Trophoblast cell (in vitro differentiated cells and primary cell): Measurements from ENCODE around the gene ATP6V1B1.
"Not testable (repeated sequence)": the region's sequence is repeated elsewhere in the genome, so short reads cannot be mapped to it uniquely, and the experiment has no call there.

Source experiments
- DNase-seq, 2 donors: peaks; one replicate each; pipeline ENCODE4 v3.0.0-alpha.2; 2016
- H2AFZ ChIP-seq: 2 replicates; pipeline ENCODE4 v1.6.1; 2013; ENCODE audit warnings: low read length, moderate library complexity, mild to moderate bottlenecking; ENCODE audit not compliant: insufficient read depth, poor library complexity
- H2AK5ac ChIP-seq: 2 replicates; pipeline ENCODE4 v1.6.1; 2013; ENCODE audit warnings: mild to moderate bottlenecking, low read length
- H2BK120ac ChIP-seq: 2 replicates; pipeline ENCODE4 v1.6.1; 2013; ENCODE audit warnings: low read length, mild to moderate bottlenecking, moderate library complexity; ENCODE audit not compliant: insufficient read depth, poor library complexity
- H2BK12ac ChIP-seq: 2 replicates; pipeline ENCODE4 v1.6.1; 2013; ENCODE audit warnings: mild to moderate bottlenecking, low read length, moderate library complexity
- H2BK5ac ChIP-seq: 2 replicates; pipeline ENCODE4 v1.6.1; 2013; ENCODE audit warnings: low read length, low read depth, moderate library complexity, mild to moderate bottlenecking; ENCODE audit not compliant: poor library complexity
- H3K14ac ChIP-seq: 2 replicates; pipeline ENCODE4 v1.6.1; 2013; ENCODE audit warnings: mild to moderate bottlenecking, low read length
- H3K18ac ChIP-seq: 2 replicates; pipeline ENCODE4 v1.6.1; 2013; ENCODE audit warnings: mild to moderate bottlenecking, low read length
- H3K23ac ChIP-seq: 2 replicates; pipeline ENCODE4 v1.6.1; 2013; ENCODE audit warnings: low read length
- H3K27ac ChIP-seq: 2 replicates; pipeline ENCODE4 v1.5.1; 2013; ENCODE audit warnings: low read depth, mild to moderate bottlenecking, inconsistent platforms, low read length, moderate library complexity
- H3K27me3 ChIP-seq: 2 replicates; pipeline ENCODE4 v1.6.1; 2013; ENCODE audit warnings: inconsistent platforms, mild to moderate bottlenecking, low read length, moderate library complexity; ENCODE audit not compliant: insufficient read depth
- H3K36me3 ChIP-seq, 2 experiments: 1 replicate in 1 of 2; 2 replicates in 1 of 2; pipeline ENCODE4 v1.6.1; 2013; ENCODE audit warnings: low read length in 2 of 2, mild to moderate bottlenecking in 2 of 2, moderate library complexity in 1 of 2; ENCODE audit not compliant: insufficient read depth in 2 of 2, control insufficient read depth in 1 of 2
- H3K4ac ChIP-seq: 2 replicates; pipeline ENCODE4 v1.6.1; 2013; ENCODE audit warnings: low read depth, mild to moderate bottlenecking, low read length, moderate library complexity
- H3K4me1 ChIP-seq, 2 experiments: 1 replicate in 1 of 2; 2 replicates in 1 of 2; pipeline ENCODE4 v1.6.1; 2013; ENCODE audit warnings: low read length in 2 of 2, mild to moderate bottlenecking in 2 of 2, moderate library complexity in 1 of 2; ENCODE audit not compliant: insufficient read depth in 2 of 2, control insufficient read depth in 1 of 2
- H3K4me2 ChIP-seq: 2 replicates; pipeline ENCODE4 v1.6.1; 2013; ENCODE audit warnings: inconsistent platforms, mild to moderate bottlenecking, low read length, moderate library complexity
- H3K4me3 ChIP-seq: 2 replicates; pipeline ENCODE4 v1.5.1; 2013; ENCODE audit warnings: mild to moderate bottlenecking, low read depth, low read length, inconsistent platforms
- H3K79me1 ChIP-seq: one replicate; pipeline ENCODE4 v1.6.1; 2013; ENCODE audit warnings: low read length
- H3K79me2 ChIP-seq: 2 replicates; pipeline ENCODE4 v1.6.1; 2013; ENCODE audit warnings: low read length, mild to moderate bottlenecking; ENCODE audit not compliant: control insufficient read depth, insufficient read depth, poor library complexity
- H3K9ac ChIP-seq: 2 replicates; pipeline ENCODE4 v1.6.1; 2013; ENCODE audit warnings: mild to moderate bottlenecking, low read length
- H3K9me3 ChIP-seq: 2 replicates; pipeline ENCODE4 v1.6.1; 2013; ENCODE audit warnings: low read depth, mild to moderate bottlenecking, control low read depth, inconsistent platforms, low read length; ENCODE audit not compliant: insufficient read depth
- H4K12ac ChIP-seq: 2 replicates; pipeline ENCODE4 v1.6.1; 2013; ENCODE audit warnings: low read depth, mild to moderate bottlenecking, low read length, moderate library complexity
- H4K8ac ChIP-seq: 2 replicates; pipeline ENCODE4 v1.6.1; 2013; ENCODE audit warnings: low read depth, mild to moderate bottlenecking, low read length, moderate library complexity
- H4K91ac ChIP-seq: one replicate; pipeline ENCODE4 v1.6.1; 2013; ENCODE audit warnings: low read depth, mild to moderate bottlenecking, low read length, moderate library complexity
- WGBS: extraction: QIAGEN DNeasy Blood & Tissue Kit; methylation state at CpG from one replicate; pipeline ENCODE4 v1.1.7; 2013; ENCODE audit warnings: missing lambda C conversion rate; ENCODE audit not compliant: insufficient read length, insufficient coverage; ENCODE audit errors: extremely low coverage; 5-methylcytosine and 5-hydroxymethylcytosine counted together

ATP6V1B1 gene

DNA sequence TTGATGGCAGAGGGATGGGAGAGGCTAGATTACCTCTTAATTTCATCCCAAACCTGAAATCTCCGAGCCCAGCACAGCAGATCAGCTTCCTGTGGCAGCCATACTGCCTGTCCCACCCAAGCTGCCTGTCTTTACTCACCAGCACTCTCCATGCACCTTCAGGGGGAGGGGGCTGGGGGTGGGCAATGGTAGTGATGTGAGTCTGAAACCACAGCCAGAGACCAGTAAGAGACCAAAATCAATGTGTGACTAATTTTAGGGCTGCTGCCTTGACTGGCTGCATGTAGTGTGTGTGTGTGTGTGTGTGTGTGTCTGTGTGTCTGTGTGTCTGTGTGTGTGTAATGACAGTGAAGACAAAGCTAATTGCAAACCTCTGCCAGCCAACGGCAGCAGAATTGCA lies 70.6 kb downstream of the ATP6V1B1 start:
- no peak for DNase-seq
- no peak overlapping the region for H4K91ac ChIP-seq
- WGBS, result no CpG with 5 or more reads among the region's 2 CpGs
- H3K36me3 ChIP-seq, result no peaks in the 10 kb centered on the region
- H3K79me1 ChIP-seq, result no peaks in the 10 kb centered on the region
- no peak overlapping the region for H2BK12ac ChIP-seq
- H3K18ac ChIP-seq, result no peak overlapping the region
- H3K27ac ChIP-seq, result no peak overlapping the region
- H3K4me2 ChIP-seq, result no peak overlapping the region
- no peak overlapping the region for H3K9ac ChIP-seq
- H3K4ac ChIP-seq, result no peak overlapping the region
- peaks cover 3% of the 10 kb centered on the region for H3K9me3 ChIP-seq
- H4K12ac ChIP-seq, result no peak overlapping the region
- H2BK5ac ChIP-seq, result no peak overlapping the region
- no peak overlapping the region for H3K23ac ChIP-seq
- peaks cover 6% of the 10 kb centered on the region in 2 experiments for H3K4me1 ChIP-seq
- no peak overlapping the region for H2AK5ac ChIP-seq
- no peak overlapping the region for H2AFZ ChIP-seq
- H4K8ac ChIP-seq, result no peak overlapping the region
- H3K4me3 ChIP-seq, result no peak overlapping the region
- no peaks in the 10 kb centered on the region for H3K79me2 ChIP-seq
- H3K27me3 ChIP-seq, result no peaks in the 10 kb centered on the region
- no peak overlapping the region for H3K14ac ChIP-seq
- no peak overlapping the region for H2BK120ac ChIP-seq

DNA sequence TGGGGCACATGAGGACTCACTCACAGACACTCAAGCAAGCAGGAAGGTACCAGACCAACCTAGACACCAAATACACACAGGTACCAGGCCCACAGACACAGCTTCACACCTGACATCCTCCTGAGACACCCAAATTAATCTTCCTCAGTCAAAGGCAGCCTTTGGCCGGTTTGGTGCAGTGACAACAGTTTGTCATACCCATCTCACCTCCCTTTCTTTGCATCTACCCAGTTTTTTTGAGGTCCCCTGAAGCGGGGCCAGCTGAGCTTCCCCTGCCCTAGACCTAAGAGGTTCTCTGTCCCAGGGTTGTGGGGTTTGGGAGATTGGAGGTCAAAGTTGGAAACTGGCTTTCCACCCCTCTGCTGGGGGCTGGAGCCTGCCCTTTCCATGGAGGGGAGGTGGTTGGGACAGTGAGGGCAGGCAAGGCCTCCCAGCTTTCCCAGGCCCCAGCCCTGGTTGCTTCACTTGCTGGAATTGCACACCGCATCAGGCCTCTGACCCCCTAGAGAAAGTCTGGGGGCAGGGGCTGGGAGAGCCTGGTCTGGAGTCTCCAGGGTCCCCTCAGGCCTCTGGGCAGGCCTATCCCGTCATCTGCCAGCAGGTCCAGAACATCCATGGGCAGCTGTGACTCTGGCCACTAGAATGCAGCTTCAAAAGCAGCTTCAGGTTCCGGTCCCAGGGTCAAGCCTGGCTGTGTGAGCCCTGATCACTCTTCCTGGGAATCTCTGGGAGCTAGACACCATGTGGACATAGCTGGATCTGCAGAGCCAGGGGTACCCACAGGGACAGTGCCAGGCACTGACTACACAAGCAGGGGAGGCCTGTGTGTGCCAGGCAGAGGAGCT lies 71.5 kb downstream of the ATP6V1B1 start:
- WGBS, result no CpG with 5 or more reads among the region's 5 CpGs
- Histone ChIP-seq H2BK5ac (no peak overlapping the region), H2BK120ac (no peak overlapping the region), H3K4ac (no peak overlapping the region), H3K14ac (no peak overlapping the region), H2BK12ac (no peak overlapping the region), H2AK5ac (no peak overlapping the region), H3K27me3 (no peaks in the 10 kb centered on the region), H4K91ac (no peak overlapping the region), H3K27ac (no peak overlapping the region), H3K4me1 (peaks cover 1 to 3% of the 10 kb centered on the region in 2 experiments), H3K4me3 (no peak overlapping the region), H3K18ac (no peak overlapping the region), H3K23ac (no peak overlapping the region), H2AFZ (no peak overlapping the region), H3K79me1 (no peaks in the 10 kb centered on the region), H4K8ac (no peak overlapping the region), H3K79me2 (no peaks in the 10 kb centered on the region), H3K36me3 (no peaks in the 10 kb centered on the region), H3K4me2 (no peak overlapping the region), H3K9me3 (peaks cover 3% of the 10 kb centered on the region), H3K9ac (no peak overlapping the region), H4K12ac (no peak overlapping the region)
- DNase-seq, result no peak

DNA sequence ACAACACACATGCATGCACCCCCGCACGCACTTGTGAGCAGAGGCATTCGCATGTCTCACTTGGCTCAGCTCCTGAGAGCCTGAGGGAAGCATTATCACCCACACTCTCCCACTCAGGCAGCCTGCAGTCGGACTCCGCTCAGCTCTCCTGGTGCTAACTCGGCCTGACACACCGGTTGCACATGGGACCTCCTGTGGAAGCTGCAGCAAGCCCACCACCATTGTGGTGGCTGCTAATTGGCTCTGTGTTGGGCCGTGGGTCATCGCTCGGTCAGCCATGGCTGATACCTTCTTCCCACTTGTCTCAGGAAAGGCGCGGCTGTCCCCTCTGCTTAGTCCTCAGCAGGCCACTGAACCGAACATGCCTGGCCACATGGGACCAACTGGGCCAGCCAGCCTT lies 72.6 kb downstream of the ATP6V1B1 start:
- H2BK120ac ChIP-seq, result no peak overlapping the region
- no peak overlapping the region for H2BK5ac ChIP-seq
- no peak overlapping the region for H3K4ac ChIP-seq
- H4K91ac ChIP-seq, result no peak overlapping the region
- H4K12ac ChIP-seq, result no peak overlapping the region
- H3K4me1 ChIP-seq, result no peaks in the 10 kb centered on the region
- no peak overlapping the region for H4K8ac ChIP-seq
- H2AK5ac ChIP-seq, result no peak overlapping the region
- no peak overlapping the region for H3K4me2 ChIP-seq
- H2BK12ac ChIP-seq, result no peak overlapping the region
- WGBS, result no CpG with 5 or more reads among the region's 13 CpGs
- no peaks in the 10 kb centered on the region for H3K79me1 ChIP-seq
- no peaks in the 10 kb centered on the region for H3K36me3 ChIP-seq
- H3K23ac ChIP-seq, result no peak overlapping the region
- H3K4me3 ChIP-seq, result no peak overlapping the region
- H3K9me3 ChIP-seq, result peaks cover 3% of the 10 kb centered on the region
- H3K18ac ChIP-seq, result no peak overlapping the region
- H3K27ac ChIP-seq, result no peak overlapping the region
- no peaks in the 10 kb centered on the region for H3K27me3 ChIP-seq
- H3K14ac ChIP-seq, result no peak overlapping the region
- no peaks in the 10 kb centered on the region for H3K79me2 ChIP-seq
- no peak overlapping the region for H2AFZ ChIP-seq
- H3K9ac ChIP-seq, result no peak overlapping the region
- DNase-seq, result no peak

DNA sequence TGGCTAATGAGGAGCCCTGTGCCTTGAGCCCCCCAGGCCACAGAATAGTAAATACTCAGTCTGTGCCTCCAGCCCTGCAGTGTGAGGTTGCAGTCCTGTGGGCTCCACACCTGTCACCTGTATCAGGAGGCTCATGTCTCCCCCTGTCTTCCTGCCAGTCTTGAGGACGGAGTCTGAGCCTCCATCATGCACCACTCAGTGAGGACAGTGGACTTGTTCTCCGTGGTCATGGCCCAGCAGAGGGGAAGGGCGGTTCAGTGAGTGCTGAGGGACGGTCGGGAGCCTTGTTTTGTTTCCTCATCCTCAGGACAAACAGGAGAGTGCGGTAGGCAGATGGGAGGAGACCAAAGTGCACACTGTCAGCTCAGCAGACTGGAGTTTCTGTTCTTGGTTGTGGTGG lies 76.1 kb downstream of the ATP6V1B1 start:
- H4K91ac ChIP-seq, H3K9ac ChIP-seq, H3K4me3 ChIP-seq, H3K4ac ChIP-seq, H4K12ac ChIP-seq, H2BK12ac ChIP-seq, H3K27me3 ChIP-seq, H3K79me1 ChIP-seq, H3K4me2 ChIP-seq, H4K8ac ChIP-seq, H2BK5ac ChIP-seq, H3K36me3 ChIP-seq, H2AFZ ChIP-seq, H3K79me2 ChIP-seq, H3K4me1 ChIP-seq, H2BK120ac ChIP-seq, DNase-seq, H3K23ac ChIP-seq, H3K18ac ChIP-seq, H3K9me3 ChIP-seq, H2AK5ac ChIP-seq, H3K14ac ChIP-seq, H3K27ac ChIP-seq: not testable (repeated sequence)
- WGBS, result no CpG with 5 or more reads among the region's 6 CpGs
